WTC11 (cell line): ENCODE data around the gene DTNB. TPM values are rescaled to one million over a fixed set of nuclear protein-coding genes. Genes with fewer than 3 reads are reported as not detected.
A peak's percentile ranks its signal among the peaks of the same experiment; 100 is the strongest.

Source experiments
- ATAC-seq: fragments of 200-7000 bp; cut with Tn5 transposase; 2 replicates; pipeline ENCODE4 v1.10.0; 2021; ENCODE audit warnings: mild to moderate bottlenecking, moderate library complexity
- CTCF ChIA-PET: fragments of 300-600 bp; sonication (Branson Sonifier 250); formaldehyde crosslinking; loops from one replicate; lab custom pipeline; 2021; ENCODE audit warnings: antibody characterized with exemption; lab: Charles Lee
- POLR2A ChIA-PET: fragments of 350-600 bp; sonication (Branson Sonifier 250); formaldehyde crosslinking; loops from one replicate; lab custom pipeline; 2021; ENCODE audit warnings: antibody characterized with exemption; lab: Charles Lee
- DNase-seq: peaks from one replicate; pipeline ENCODE4 v3.0.0; 2021; ENCODE audit warnings: low spot score
- H3K27ac Mint-ChIP-seq: 2 replicates; pipeline ENCODE4 v1.8.0; 2021; ENCODE audit warnings: mixed read lengths
- H3K27me3 Mint-ChIP-seq: 2 replicates; pipeline ENCODE4 v1.8.0; 2021; ENCODE audit warnings: low read depth, mild to moderate bottlenecking, moderate library complexity, mixed read lengths
- H3K36me3 Mint-ChIP-seq: 2 replicates; pipeline ENCODE4 v1.8.0; 2021; ENCODE audit warnings: mixed read lengths
- H3K4me1 Mint-ChIP-seq: 2 replicates; pipeline ENCODE4 v1.8.0; 2022; ENCODE audit warnings: mixed read lengths
- H3K4me3 Mint-ChIP-seq: 2 replicates; pipeline ENCODE4 v1.8.0; 2021; ENCODE audit warnings: mild to moderate bottlenecking, moderate library complexity, mixed read lengths
- H3K9me3 Mint-ChIP-seq: 2 replicates; pipeline ENCODE4 v1.8.0; 2021; ENCODE audit warnings: mixed read lengths
- ATF3 ChIP-seq: sonication (generic); formaldehyde crosslinking; conservative IDR thresholded peaks from 2 replicates; pipeline ENCODE4 v1.8.1; 2022; ENCODE audit warnings: mild to moderate bottlenecking, missing genetic modification reagents
- ATF6 ChIP-seq: sonication (generic); formaldehyde crosslinking; IDR thresholded peaks from 2 replicates; pipeline ENCODE4 v1.8.1; 2023; ENCODE audit warnings: mild to moderate bottlenecking, missing genetic modification reagents
- CBFB ChIP-seq: sonication (generic); formaldehyde crosslinking; IDR thresholded peaks from 2 replicates; pipeline ENCODE4 v1.8.1; 2022; ENCODE audit warnings: mild to moderate bottlenecking, low read depth, missing genetic modification reagents
- CDX4 ChIP-seq: fragments of 250-450 bp; sonication (Bioruptor Pico); IDR thresholded peaks from 2 replicates; pipeline ENCODE4 v1.9.0; 2021; ENCODE audit warnings: moderate library complexity, mild to moderate bottlenecking, inconsistent platforms, borderline replicate concordance
- E2F1 ChIP-seq: sonication (generic); formaldehyde crosslinking; IDR thresholded peaks from 2 replicates; pipeline ENCODE4 v1.8.0; 2022; ENCODE audit warnings: mild to moderate bottlenecking, missing genetic modification reagents
- FOXJ3 ChIP-seq: sonication (generic); formaldehyde crosslinking; IDR thresholded peaks from 2 replicates; pipeline ENCODE4 v1.9.0; 2021; ENCODE audit warnings: missing genetic modification reagents, mild to moderate bottlenecking, borderline replicate concordance
- IRF1 ChIP-seq: sonication (generic); formaldehyde crosslinking; IDR thresholded peaks from 2 replicates; pipeline ENCODE4 v1.8.0; 2023; ENCODE audit warnings: missing genetic modification reagents
- IRF2 ChIP-seq: sonication (generic); formaldehyde crosslinking; IDR thresholded peaks from 2 replicates; pipeline ENCODE4 v1.8.0; 2022; ENCODE audit warnings: low read depth, missing genetic modification reagents, borderline replicate concordance
- NFATC4 ChIP-seq: fragments of 250-450 bp; sonication (Bioruptor Pico); IDR thresholded peaks from 2 replicates; pipeline ENCODE4 v1.9.0; 2021; ENCODE audit warnings: mild to moderate bottlenecking
- NR2C2 ChIP-seq: sonication (generic); formaldehyde crosslinking; IDR thresholded peaks from 2 replicates; pipeline ENCODE4 v1.8.0; 2022; ENCODE audit warnings: mild to moderate bottlenecking, missing genetic modification reagents
- PRRX2 ChIP-seq: fragments of 250-450 bp; sonication (Bioruptor Pico); IDR thresholded peaks from 2 replicates; pipeline ENCODE4 v1.8.0; 2021; ENCODE audit warnings: mild to moderate bottlenecking
- TP53 ChIP-seq: sonication (generic); formaldehyde crosslinking; IDR thresholded peaks from 2 replicates; pipeline ENCODE4 v1.8.1; 2023; ENCODE audit warnings: mild to moderate bottlenecking, missing genetic modification reagents
- USF1 ChIP-seq: sonication (generic); formaldehyde crosslinking; IDR thresholded peaks from 2 replicates; pipeline ENCODE4 v1.8.0; 2022; ENCODE audit warnings: mild to moderate bottlenecking, missing genetic modification reagents
- ZNF121 ChIP-seq: sonication (generic); formaldehyde crosslinking; IDR thresholded peaks from 2 replicates; pipeline ENCODE4 v1.8.0; 2023; ENCODE audit warnings: missing genetic modification reagents
- ZNF219 ChIP-seq: sonication (generic); formaldehyde crosslinking; IDR thresholded peaks from 2 replicates; pipeline ENCODE4 v1.8.0; 2023; ENCODE audit warnings: missing genetic modification reagents, mild to moderate bottlenecking, borderline replicate concordance
- ZNF396 ChIP-seq: fragments of 250-450 bp; sonication (Bioruptor Pico); IDR thresholded peaks from 2 replicates; pipeline ENCODE4 v1.8.0; 2021; ENCODE audit warnings: mild to moderate bottlenecking, moderate library complexity, borderline replicate concordance
- ZNF423 ChIP-seq: fragments of 250-450 bp; sonication (Bioruptor Pico); IDR thresholded peaks from 2 replicates; pipeline ENCODE4 v2.1.2; 2022; ENCODE audit warnings: mild to moderate bottlenecking, moderate library complexity
- ZNF425 ChIP-seq: fragments of 250-450 bp; sonication (Bioruptor Pico); conservative IDR thresholded peaks from 2 replicates; pipeline ENCODE4 v1.9.0; 2021; ENCODE audit warnings: mild to moderate bottlenecking
- ZNF512 ChIP-seq: sonication (generic); formaldehyde crosslinking; IDR thresholded peaks from 2 replicates; pipeline ENCODE4 v1.8.1; 2022; ENCODE audit warnings: missing genetic modification reagents, borderline replicate concordance
- ZNF532 ChIP-seq: fragments of 250-450 bp; sonication (Bioruptor Pico); IDR thresholded peaks from 2 replicates; pipeline ENCODE4 v1.9.0; 2021; ENCODE audit warnings: mild to moderate bottlenecking, borderline replicate concordance
- total RNA-seq: library from RNA; stranded (reverse); gene quantifications from 3 replicates; pipeline ENCODE4 v1.2.3, GENCODE V29; 2021

Gene DTNB
- total RNA-seq, 1 experiment from 2014 or later = 39.9 TPM

- POLR2A ChIA-PET = no interaction called here
- Mint-ChIP-seq H3K9me3 (no peaks in the 10 kb centered on the region), H3K27ac (no peak overlapping the region), H3K4me1 (no peaks in the 10 kb centered on the region), H3K27me3 (no peaks in the 10 kb centered on the region), H3K36me3 (no peaks in the 10 kb centered on the region), H3K4me3 (no peak overlapping the region)
- DNase-seq (no peak), ATAC-seq (no peak)
- CTCF ChIA-PET = no interaction called here
- TF ChIP-seq TP53 (CRISPR knock-in tag) = no peak
- no peak for TF ChIP-seq NFATC4 (CRISPR knock-in tag)
- no peak for TF ChIP-seq ZNF423 (CRISPR knock-in tag)
- 0 out of 2 replicates have a peak, but pooled peaks have one; percentile 59 for TF ChIP-seq ZNF512 (CRISPR knock-in tag)
Measured at GRCh38 chr2:25504266-25504665, 169.1 kb downstream of the DTNB start.

- Mint-ChIP-seq H3K36me3 (no peaks in the 10 kb centered on the region), H3K9me3 (no peaks in the 10 kb centered on the region), H3K4me1 (peaks cover 4% of the 10 kb centered on the region; the same call in 1 of the 2 replicates), H3K27me3 (no peaks in the 10 kb centered on the region), H3K27ac (no peak overlapping the region), H3K4me3 (no peak overlapping the region)
- no peak for ATAC-seq
- CTCF ChIA-PET = no interaction called here
- POLR2A ChIA-PET = no interaction called here
- no peak for DNase-seq
- TF ChIP-seq ZNF532 (no peak), USF1 (no peak), TP53 (CRISPR knock-in tag) (no peak), ZNF219 (CRISPR knock-in tag) (no peak), ZNF396 (CRISPR knock-in tag) (no peak), ZNF121 (CRISPR knock-in tag) (no peak), FOXJ3 (CRISPR knock-in tag) (no peak), ZNF425 (CRISPR knock-in tag) (no peak), IRF2 (CRISPR knock-in tag) (no peak), NR2C2 (no peak), IRF1 (CRISPR knock-in tag) (no peak), PRRX2 (CRISPR knock-in tag) (no peak), ATF3 (CRISPR knock-in tag) (no peak), CBFB (CRISPR knock-in tag) (no peak), E2F1 (CRISPR knock-in tag) (no peak), CDX4 (CRISPR knock-in tag) (no peak), ATF6 (CRISPR knock-in tag) (no peak)
Measured at GRCh38 chr2:25499157-25499556, 174.2 kb downstream of the DTNB start.
